Subcutaneous adipose tissue (tissue), 4 donors: ENCODE results near the gene MEMO1. TPM values are rescaled to one million over a fixed set of nuclear protein-coding genes. Genes with fewer than 3 reads are reported as not detected.

Source experiments
- total RNA-seq, 4 donors: library from RNA; depleted of rRNA; stranded (reverse); fragments of >200 nt; gene quantifications; one replicate each; pipeline ENCODE4 v1.1.0, GENCODE V29; 2016
- TF ChIP-seq, protein P1 (sequence below): fragments of 450-650 bp; IDR thresholded peaks from one replicate; pipeline ENCODE4 v1.5.1; 2016; ENCODE audit warnings: low read depth, mild to moderate bottlenecking, control low read depth, antibody characterized with exemption, moderate library complexity

The MEMO1 gene
- total RNA-seq, 4 donors from 2014 or later, result 14.7 to 32.8 (median 25.4) TPM

DNA sequence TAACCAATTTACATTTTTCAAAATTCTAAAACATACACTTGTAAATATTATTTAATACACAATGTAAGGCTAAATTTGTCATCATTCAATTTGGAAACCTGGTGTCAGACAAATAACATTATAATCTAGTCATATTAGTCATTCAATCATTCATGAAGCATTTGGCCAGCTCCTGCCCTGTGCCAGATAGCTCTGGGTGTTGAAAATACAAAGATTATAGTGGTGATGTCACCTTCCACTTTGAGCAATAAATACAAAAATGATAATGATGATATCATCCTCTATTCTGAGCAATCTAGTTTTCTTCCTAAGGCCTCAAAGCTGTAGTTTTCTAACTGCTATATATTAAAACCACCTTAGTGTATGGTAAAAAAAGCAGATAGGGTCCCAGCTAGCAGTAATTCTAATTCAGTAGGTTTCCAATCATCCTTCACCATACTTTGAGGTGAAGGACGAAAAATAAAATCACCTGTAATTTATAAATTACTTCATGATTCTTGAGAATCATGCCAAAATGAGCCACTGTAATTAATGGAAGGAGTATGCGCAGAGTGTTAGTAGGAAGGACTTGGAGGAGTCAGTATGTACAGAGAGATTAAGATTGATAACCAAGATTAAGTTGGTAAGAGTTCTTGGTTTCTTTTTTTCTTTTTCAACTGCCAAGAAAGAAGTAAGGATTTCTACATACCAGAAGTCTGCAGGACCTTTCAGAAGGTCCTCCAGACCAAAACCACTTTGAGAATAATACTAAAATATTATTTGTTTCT lies 23.2 kb downstream of the MEMO1 start:
- TF ChIP-seq, protein P1, sequence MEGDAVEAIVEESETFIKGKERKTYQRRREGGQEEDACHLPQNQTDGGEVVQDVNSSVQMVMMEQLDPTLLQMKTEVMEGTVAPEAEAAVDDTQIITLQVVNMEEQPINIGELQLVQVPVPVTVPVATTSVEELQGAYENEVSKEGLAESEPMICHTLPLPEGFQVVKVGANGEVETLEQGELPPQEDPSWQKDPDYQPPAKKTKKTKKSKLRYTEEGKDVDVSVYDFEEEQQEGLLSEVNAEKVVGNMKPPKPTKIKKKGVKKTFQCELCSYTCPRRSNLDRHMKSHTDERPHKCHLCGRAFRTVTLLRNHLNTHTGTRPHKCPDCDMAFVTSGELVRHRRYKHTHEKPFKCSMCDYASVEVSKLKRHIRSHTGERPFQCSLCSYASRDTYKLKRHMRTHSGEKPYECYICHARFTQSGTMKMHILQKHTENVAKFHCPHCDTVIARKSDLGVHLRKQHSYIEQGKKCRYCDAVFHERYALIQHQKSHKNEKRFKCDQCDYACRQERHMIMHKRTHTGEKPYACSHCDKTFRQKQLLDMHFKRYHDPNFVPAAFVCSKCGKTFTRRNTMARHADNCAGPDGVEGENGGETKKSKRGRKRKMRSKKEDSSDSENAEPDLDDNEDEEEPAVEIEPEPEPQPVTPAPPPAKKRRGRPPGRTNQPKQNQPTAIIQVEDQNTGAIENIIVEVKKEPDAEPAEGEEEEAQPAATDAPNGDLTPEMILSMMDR, result no peak

DNA sequence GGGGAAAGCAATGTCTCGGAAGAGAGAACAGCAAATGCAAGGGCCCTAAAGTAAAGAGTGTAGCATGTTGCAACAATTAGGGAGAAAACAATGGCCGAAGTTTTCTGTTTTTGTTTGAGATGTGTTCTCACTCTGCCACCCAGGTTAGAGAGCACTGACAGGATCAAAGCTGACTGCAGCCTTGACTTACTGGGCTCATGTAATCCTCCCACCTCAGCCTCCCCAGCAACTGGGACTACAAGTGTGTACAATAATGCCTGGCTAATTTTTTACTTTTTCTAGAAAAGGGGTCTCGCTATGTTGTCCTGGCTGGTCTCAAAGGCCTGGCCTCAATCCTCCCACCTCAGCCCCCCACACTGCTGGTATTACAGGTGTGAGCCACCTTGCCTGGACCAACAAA lies 23.9 kb downstream of the MEMO1 start:
- TF ChIP-seq, protein P1, result no peak

DNA sequence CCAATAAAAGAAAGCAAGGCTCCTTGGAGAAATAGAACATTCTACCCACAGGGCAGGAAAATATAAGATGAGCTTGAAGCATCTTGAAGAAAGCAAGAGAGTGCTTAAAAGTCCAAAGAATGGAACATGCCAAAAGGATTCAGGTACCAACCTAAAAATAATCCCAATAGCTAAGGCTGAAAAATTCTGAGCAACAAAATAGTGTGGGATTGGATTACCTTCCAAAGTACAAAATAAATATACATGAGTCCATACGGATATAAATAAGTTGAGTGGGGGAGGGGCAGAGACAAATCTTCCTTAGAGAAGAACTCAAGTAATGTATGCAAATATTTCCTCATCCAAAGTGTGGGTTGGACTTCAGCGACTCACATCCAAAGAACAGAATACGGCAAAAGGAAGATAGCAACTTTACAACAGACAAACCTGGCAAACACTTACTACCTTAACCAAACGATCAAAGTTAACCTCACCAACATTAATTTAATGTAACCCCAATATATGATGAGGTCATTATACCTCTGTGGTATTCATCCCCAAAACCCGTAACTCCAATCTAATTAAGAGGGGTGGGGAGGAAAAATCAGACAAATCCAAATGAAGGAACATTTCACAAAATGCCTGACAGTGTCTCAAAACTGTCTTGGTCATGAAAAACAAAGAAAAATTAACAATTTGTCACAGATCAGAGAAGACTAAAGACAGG lies 26.9 kb downstream of the MEMO1 start:
- TF ChIP-seq, protein P1, result no peak

DNA sequence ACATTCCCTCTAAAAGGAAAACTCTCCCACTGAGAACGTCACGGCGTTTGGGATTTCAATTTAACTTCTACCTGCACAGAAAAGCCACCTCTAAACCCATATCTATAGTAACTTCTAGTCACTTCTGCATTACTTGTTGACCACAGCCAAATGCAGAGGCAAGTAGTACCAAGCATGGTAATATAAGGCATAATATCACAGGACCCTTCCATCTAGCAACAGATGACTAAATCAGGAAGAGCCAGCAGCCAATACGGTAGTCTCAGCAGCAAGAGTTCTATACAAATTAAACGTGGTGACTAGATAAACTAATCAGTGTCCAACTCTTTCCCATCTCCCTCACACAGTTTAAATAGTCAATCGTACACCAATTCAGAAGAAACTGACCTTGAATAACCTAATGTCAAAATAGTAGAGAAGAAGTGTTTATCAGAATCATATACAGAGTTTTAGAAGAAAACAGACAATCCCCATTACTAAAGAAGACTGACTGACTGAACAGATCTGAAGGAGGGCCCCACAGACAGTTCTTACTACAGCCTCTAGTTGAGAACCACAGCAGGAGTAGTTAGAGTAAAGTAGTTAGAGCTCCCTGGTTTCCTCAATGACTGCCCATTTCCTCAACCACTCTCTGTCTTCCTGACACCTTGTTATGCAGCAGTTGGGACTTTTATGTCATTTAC lies 30.0 kb downstream of the MEMO1 start:
- TF ChIP-seq, protein P1, result no peak

DNA sequence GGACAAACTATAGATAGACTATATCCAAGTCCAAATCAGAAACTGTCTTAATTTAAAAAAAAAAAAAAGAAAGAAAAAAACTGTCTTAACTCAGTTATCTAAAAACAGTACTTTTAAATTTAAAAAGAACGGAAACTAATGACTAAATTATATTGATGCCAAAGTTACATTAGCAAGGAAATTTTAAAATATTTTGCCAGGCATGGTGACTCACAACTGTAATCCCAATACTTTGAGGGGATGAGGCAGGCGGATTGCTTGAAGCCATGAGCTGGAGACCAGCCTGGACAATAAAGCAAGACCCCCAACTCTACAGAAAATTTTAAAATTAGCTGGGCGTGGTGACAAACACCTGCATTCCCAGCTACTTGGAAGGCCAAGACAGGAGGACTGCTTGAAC lies 30.9 kb downstream of the MEMO1 start:
- TF ChIP-seq, protein P1, result no peak

DNA sequence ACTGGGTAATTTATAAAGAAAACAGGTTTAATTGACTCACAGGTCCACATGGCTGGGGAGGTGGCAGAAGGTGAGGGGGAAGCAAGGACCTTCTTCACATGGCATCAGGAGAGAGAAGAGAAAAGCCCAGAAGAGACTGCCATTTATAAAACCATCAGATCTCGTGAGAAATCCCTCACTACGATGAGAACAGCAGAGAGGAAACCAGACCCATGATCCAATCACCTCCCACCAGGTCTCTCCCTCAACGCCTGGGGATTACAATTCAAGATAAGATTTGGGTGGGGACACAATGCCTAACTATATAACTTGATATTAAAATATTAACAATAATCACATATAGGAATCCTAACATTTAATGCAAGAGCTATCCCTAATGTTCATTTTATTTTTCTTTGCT lies 31.8 kb downstream of the MEMO1 start:
- TF ChIP-seq, protein P1, result no peak

DNA sequence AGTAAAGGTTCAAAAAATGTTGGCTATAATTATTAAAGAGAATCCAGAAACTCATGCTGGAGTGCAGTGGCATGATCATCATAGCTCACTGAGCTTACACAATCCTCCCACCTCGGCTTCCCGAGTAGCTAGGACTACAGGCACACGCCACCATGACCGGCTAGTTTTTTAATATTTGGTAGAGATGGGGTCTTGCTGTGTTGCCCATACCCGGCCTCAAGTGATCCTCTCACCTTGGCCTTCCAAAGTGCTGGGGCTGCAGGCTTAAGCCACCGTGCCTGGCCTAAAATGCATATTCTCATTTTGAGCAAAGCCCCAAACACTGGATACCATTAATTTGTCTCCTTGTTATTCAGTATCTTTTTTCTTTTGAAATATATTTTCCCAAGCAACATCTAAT lies 32.4 kb downstream of the MEMO1 start:
- TF ChIP-seq, protein P1, result no peak
